GM21619 (cell line): ENCODE measurements around the gene NBAS.

ENCODE experiments used
- ATAC-seq: cut with Tn5 transposase; IDR thresholded peaks from one replicate; pipeline ENCODE4 v1.9.1; 2021; ENCODE audit not compliant: unreplicated experiment

Gene NBAS

DNA sequence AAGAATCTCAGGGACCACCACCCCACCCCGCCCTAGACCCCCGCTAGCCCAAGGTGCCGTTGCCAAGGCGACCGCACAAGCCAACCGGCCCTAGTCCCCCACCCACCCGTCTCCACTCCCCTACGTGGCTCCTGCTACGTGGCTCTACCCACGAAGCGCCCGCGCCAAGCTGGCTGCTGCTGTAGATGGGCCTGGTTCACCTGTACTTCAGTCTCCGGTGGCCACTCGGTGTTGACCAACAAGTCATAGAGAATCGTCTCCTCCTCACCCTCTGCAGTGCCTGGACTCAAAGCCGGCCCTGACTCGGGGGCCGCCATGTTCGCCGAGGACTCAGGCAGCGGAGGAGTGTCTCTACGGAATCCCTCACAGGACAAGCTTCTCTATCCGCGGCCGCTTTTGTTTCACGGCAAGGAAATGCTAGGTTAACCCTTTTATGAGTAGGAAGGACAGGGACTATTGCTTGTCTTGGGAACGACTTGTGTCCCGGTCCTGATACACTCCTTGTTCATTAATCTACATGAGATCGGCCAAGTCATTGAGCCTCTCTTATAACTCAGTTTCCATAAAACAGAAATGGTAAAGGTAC is at the start of gene NBAS:
Gene NBAS, minus strand, starts transcription at position 347 of the 586 bp plus-strand sequence. Its CDS starts 30 bp downstream, at position 317.
- peak; percentile 88 for ATAC-seq

DNA sequence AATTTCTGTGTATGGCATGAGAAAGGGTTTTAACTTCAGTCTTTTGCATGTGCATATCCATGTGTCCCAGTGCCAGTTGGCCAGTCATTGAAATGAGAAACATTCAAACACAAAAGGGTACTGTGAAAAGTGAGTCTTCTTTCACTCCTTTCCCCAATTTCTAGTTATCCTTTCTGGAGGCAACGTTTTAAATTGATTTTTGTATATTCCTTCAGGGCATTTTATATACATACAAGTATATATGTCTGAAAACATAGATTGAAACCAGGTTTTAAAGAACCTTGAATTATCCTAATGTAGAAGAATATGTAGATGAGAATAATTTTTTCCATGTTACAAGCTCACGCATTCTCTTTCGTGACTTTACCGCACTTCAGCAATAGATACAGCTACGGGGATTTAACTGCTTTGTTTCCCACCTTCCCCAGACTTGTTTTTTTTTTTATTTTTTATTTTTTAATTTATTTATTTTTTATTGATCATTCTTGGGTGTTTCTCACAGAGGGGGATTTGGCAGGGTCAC is 49.4 kb upstream of the NBAS start:
- ATAC-seq = no peak

DNA sequence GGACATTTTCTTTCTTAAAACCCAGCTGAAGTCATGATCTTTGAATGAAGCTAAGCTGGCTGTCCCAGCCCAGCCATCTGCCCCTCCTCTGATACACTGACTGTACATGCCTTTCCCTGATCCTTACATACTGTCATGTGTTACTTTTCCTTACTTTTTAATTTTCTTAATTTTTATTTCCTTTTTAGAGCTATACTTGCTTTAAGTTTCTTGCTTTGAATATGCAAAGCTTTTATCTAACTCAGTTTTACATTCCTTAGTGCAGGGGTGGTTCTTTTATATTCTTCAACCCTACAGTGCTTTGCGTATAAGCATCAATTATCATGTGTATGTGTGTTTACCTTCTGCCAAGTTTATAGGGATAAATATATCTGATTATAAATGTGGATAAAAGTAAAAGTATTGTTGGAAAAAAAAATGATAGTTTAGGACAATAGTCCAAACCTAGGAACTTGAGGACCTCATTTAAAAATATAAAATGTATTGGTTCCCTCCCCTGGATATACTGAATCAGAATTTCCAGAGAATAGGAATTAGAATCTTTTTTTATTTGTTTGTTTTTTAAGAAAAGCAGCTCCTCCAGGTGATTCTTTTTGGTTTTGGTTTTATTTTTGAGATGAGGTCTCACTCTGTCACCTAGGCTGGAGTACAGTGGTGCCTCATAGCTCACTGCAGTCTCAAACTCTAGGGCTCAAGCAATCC is 48.4 kb upstream of the NBAS start:
- no peak for ATAC-seq

DNA sequence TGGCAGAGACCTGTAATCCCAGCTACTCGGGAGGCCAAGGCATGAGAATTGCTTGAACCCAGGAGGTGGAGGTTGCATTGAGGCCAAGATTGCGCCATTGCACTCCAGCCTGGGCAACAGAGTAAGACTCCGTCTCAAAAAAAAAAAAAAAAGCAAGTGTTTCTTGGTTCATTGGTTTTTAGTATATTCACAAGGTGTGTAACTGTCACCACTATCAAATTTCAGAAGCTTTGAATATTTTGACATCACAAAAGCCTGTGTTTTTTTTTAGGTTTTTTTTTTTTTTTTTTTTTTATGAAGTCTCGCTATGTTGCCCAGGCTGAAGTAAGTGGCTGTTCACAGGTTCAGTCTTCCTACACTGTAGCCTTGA is 47.2 kb upstream of the NBAS start:
- ATAC-seq = no peak

DNA sequence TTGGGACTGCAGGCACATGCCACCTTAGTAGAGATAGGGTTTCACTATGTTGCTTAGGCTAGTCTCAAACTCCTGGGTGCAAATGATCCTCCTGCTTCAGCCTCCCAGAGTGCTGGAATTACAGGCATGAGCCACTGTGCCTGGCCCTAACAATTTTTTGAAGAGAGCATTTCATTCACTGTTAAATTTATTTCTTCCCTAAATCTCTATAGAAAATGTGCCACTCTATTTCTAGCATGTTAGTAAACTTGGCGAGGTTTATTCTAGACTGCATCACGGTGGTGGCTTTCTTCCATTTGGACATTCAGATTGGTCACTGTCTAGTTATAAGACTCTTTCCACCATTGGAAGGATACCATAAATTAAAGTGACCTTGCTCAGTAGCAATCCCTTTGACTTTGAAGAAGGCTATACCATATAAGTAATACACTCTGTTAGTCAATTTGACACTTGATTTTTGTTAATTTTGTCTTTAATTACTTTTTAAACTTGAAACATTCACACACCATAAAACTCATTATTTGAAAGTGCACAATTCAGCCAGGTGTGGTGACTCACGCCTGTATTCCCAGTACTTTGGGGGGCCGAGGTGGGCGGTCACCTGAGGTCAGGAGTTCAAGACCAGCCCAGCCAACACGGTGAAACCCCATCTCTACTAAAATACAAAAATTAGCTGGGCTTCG is 46.7 kb upstream of the NBAS start:
- ATAC-seq = no peak

DNA sequence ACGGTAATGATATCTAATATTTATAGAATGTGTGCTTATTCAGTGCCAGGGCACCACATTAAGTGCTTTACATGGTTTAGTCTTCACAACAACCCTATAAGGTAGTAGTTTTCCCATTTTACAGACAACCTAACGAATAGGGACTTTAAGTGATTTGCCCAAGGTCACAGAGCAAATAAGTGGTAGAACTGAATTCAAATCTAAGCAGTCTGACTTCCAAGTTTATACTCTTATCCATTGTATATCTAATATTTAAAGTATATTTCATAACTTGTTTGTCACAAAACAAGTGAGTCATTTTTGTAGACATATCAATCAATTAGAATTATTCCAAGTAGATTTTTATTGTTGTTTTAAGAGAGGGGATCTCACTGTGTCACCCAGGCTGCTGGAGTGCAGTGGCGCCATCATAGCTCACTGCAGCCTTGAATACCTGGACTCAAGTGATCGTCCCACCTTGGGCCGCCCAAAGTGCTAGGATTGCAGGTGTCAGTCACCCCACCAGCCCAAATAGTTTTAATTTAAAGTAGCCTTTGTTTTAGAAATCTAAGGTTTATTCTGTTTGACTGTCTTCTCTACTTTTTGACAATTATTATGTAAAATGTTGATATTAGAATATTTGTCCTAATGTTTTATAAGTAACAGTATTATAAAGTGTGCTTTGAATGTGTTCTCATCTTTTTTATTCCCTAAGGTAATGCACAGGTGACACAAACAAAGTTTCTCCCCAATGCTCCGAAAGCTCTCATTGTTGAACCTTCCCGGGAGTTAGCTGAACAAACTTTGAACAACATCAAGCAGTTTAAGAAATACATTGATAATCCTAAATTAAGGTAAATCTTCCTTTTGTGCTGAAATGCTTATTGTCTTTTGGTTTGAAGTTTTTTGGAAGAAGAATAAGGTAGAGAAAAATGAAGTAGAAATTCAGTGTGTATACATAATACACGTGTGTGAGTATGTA is 45.6 kb upstream of the NBAS start:
- no peak for ATAC-seq

DNA sequence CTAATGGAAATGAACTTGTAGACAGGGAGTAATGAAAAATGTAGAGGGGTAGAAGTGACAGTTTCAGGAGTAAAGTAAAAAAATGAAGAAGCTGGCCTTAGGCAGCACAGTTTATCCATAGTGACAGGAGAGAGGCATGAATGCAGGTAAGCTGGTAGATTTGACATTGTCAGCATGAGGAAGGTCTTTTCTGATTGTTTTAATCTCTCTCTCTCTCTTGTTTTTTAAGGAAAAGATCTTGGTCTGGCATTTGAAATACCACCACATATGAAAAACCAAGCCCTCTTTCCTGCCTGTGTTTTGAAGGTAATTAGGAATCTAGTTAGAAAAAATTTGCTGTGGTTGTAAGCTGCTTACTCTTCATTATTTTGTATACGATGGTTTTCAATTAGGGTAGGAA is 44.6 kb upstream of the NBAS start:
- ATAC-seq = no peak

DNA sequence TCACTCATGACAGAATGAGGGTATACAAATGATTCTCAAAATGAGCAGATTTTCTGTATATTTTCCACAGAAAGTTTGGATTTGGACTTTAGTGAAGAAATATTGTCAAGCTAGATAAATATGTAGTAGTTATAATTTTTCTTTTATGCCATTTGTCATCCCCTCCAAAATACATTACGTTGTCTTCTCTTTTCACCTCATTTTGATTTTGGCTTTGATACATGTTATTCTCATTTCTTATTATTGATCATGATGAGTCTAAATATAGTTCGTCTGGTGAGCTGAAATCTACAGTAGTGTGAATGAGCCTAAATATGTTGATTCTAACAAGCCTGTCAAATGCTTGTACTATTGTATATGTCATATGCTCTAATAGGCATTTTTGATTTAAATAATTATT is 42.8 kb upstream of the NBAS start:
- ATAC-seq = no peak

DNA sequence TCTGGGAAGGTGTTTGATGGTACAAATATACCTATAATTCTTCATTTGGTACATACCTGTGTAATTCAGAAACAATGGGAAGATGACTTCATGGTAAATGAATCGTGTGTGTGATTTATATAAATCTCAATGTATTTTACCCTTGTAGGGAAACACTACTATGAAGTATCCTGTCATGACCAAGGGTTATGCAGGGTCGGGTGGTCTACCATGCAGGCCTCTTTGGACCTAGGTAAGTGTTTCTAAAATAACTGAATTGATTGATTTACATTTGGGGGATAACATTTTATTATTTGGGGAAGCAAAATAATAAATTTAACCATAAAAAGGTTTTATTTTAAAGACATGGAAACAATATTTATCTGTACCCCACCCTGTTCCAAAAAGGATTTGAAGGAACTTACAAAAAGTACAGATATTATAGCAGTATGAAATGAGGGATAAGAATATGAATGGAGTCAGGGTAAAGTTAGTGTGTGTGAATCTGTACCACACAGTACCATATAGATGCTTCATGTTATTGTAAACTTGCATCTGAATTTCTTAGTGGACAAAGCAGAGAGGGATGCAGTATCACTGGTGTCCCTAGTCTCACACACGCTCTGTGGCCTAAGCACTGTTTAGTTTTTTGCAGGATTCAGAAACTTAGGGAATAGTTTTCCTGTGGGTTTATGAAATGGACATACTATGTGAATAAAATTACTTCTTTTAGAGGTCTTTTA is 42.1 kb upstream of the NBAS start:
- ATAC-seq = no peak

DNA sequence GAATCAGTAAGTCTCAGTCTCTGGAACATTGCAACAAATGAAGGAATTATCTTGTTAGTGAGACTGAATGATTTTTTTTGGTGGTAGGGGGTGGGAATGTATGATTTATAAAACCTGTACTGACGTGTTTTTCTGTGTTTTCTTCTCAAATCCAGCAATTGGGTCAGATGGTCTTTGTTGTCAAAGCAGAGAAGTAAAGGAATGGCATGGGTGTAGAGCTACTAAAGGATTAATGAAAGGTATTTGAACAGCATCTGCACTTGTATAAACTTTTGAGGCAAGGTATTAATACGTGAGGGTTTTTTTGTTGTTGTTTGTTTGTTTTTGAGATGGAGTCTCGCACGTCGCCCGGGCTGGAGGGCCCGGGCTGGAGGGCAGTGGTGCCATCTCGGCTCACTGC is 41.3 kb upstream of the NBAS start:
- ATAC-seq = no peak

DNA sequence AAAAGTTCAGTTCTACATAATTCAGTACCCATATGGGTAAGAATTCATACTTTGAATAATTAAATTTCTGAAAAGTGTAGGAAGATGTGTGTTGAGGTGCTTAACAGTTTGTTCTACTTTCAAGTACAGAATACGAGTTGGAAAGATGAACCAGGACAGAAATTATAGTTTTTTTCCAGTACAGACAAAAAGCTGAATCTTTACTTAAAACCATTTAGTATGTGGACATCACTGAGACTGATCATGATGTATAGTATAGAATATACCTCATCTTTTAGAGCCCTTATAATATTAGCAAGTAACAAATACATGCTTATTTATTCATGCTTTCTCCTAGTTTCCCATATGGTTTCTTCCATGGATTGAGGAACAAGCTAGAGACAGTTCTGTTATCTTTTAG is 40.5 kb upstream of the NBAS start:
- no peak for ATAC-seq

DNA sequence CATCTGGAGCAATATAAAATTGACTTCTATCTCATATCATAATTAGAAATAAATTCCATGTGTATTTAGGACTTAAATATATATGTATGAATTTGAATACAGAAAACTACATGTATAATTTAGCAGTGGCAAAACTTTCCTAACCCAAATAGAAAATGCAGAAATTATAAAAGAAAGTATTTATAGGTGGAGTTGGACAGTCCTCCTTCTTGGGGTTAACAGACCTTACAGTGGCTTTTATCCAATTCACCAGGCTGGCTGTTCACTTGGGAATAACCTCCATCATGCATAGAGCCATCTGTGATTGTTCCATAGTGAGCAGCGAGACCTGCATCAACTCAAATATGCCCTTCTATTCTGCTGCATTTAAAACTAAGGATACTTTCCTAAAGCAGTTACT is 38.9 kb upstream of the NBAS start:
- ATAC-seq = no peak

DNA sequence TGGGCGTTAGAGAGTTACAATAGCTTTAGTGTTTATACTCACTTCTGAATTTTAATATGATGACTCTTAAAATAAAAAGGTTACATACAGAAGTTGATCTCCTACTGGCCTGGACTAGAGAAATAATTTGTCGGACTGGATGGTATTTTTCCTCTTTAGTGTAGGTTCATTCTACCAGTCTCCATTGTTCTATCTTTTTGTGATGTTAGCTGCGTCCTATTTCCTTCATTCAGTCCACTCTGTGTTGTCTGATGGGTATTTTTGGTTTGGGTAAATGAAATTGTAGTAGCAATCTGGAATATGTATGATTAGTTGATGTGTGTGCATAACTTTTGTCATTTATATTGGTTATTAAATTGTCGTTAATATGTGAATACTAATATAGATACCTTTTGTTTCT is 35.8 kb upstream of the NBAS start:
- no peak for ATAC-seq

DNA sequence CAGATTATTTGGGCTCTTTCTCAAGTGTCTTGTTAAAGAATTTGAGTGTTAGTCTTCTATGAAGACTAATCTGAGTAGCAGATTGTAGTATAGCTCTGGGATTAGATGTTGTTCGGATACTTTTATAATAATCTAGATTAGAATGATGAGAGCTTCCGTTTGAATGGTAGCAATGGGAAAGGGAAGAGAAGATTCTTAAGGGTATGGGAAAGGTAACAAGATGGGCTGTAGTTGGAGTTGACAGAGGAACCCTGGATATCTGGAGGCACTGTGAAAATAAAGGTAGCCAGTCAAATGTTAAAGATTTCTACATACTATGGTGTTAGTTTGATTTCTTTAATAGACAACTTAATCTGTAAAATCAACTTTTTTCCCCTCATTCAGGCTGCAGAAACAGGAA is 35.2 kb upstream of the NBAS start:
- no peak for ATAC-seq

DNA sequence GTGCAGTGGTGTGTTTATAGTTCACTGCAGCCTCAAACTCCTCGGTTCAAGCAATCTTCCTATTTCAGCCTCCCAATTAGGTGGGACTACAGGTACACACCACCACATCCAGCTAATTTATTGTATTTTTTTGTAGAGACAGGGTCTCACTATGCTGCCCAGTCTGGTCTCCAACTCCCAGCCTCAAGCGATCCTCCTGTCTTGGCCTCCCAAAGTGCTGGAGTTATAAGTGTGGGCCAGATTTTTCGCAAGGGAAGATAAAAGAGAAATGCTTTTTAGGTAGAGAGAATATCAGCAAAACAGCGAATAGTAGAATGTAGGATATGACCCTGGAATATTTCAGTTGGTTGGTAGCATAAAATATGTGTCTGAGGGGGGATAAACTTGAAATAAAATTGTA is 34.8 kb upstream of the NBAS start:
- no peak for ATAC-seq

DNA sequence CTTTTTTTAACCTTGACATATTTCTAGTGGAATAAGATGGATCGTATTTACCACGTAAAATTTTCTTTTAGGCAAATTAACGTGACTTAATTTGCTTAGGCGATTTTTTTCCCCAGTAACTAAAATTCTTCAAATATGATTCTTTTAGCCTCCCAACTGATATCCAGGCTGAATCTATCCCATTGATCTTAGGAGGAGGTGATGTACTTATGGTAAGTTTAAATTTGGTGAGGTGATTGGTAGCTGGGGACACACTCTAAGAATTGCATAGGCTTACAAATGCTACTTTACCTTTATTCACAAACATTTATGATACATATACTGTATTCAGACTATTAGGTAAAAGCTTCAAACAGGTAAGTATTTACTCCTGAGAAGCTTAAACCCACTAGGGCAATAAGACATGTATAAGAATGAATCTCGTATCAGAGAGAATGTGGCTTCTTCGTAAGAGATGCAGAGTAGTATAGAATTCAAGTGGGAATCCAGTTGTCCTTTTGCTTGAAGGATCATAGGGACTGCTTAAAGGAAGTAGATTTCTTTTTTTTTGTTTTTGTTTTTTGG is 34.3 kb upstream of the NBAS start:
- no peak for ATAC-seq

DNA sequence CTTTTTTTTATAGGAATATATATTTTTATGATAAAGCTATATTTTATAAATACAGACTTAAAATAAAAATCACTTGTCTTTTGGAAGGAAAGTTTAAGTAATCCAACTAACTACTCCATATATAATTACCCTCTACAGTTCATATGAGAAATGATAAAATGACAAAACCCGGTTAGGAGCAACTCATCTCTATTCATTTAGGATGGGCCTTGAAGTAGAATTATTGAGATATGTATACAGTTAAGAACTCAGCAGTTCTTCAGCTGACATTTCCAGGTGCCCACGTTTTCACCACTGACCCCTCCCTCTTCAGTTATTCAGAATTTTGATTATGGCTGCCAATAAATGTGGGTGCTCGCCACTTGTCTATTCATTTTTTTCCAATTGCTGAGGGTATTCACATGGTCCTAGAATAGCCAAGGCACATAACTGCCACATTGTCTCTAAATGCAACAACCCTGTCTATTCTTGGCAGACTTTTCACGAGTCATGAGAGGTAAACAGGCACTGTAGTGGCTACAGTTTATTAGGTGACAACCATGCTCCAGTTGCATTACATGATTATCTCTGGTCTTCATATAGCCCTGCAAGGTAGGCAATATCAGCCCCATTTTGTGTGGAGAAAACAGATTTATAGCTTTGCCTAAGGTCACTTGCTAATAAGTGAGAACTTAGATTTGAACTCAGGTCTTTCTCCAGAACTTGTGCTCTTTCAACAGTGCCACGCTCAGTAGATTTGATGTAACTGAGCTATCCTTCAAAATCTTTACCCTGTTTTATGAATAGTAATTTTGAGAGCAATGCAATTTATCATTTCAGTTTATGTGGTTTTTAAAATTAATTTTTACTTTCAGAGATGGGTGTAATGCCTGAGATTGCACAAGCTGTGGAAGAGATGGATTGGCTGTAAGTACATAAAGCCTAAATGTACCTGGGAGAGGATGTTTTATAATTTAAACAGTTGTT is 33.4 kb upstream of the NBAS start:
- no peak for ATAC-seq

DNA sequence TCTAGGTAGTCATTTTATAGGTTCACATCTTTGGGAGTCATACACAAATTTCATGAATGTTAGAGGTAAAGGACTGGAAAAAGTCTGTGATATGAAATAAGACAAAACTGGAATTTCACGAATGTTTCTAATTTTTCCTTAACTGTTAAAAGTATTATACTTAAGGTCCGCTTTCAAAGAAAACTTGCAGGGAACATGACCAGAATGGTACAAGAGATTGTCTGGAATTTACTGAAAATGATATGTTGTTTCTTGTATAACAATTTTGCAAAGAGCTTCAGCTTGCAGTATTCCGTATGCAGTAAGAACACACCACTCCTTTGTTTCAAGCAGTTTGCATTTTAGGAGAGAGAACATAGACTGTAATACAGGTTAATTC is 32.2 kb upstream of the NBAS start:
- no peak for ATAC-seq
